HEK293 (cell line): Measurements from ENCODE around the gene CUL3.

Experiments used
- CTCF ChIA-PET: fragments of 350-600 bp; formaldehyde crosslinking; extraction: SDS; loops from one replicate; lab custom pipeline; 2021; ENCODE audit warnings: antibody characterized with exemption; lab: Yijun Ruan, JAX
- POLR2A ChIA-PET: fragments of 300-600 bp; formaldehyde crosslinking; extraction: SDS; loops from one replicate; lab custom pipeline; 2020; ENCODE audit warnings: antibody characterized with exemption, inconsistent platforms; lab: Yijun Ruan, JAX
- H3K27ac ChIP-seq: fragments of 200-500 bp; sonication (Bioruptor generic); 2 replicates; pipeline ENCODE4 v1.5.1; 2014; ENCODE audit warnings: low read depth, low read length, control low read depth, inconsistent platforms; ENCODE audit errors: extremely low read depth
- H3K36me3 ChIP-seq, 2 experiments: fragments of 200-500 bp in 1 of 2; sonication (Bioruptor generic) in 1 of 2; 1 replicate in 1 of 2; 2 replicates in 1 of 2; pipeline ENCODE4 v1.5.1; 2014 to 2017; ENCODE audit warnings: inconsistent platforms in 2 of 2, low read length in 2 of 2; ENCODE audit not compliant: control insufficient read depth in 2 of 2, insufficient read depth in 1 of 2
- H3K4me1 ChIP-seq: fragments of 200-500 bp; sonication (Bioruptor generic); 2 replicates; pipeline ENCODE4 v1.5.1; 2014; ENCODE audit warnings: mild to moderate bottlenecking, low read length, inconsistent platforms; ENCODE audit not compliant: control insufficient read depth, insufficient read depth
- H3K4me3 ChIP-seq: 2 replicates; pipeline ENCODE4 v1.5.1; 2011; ENCODE audit warnings: low read depth, mild to moderate bottlenecking, control low read depth, low read length, moderate library complexity
- H3K9me3 ChIP-seq: fragments of 200-500 bp; sonication (Bioruptor generic); 2 replicates; pipeline ENCODE4 v1.5.1; 2014; ENCODE audit warnings: low read depth, low read length, inconsistent platforms; ENCODE audit not compliant: control insufficient read depth, insufficient read depth
- GFI1B ChIP-seq: fragments of 450-650 bp; formaldehyde crosslinking; IDR thresholded peaks from 2 replicates; pipeline ENCODE4 v1.5.1; 2016; ENCODE audit warnings: missing biosample characterization, missing genetic modification characterization
- HIC1 ChIP-seq: fragments of 450-650 bp; formaldehyde crosslinking; IDR thresholded peaks from 2 replicates; pipeline ENCODE4 v1.5.1; 2016; ENCODE audit warnings: missing biosample characterization, missing genetic modification characterization
- OSR2 ChIP-seq: fragments of 450-650 bp; formaldehyde crosslinking; IDR thresholded peaks from 2 replicates; pipeline ENCODE4 v1.5.1; 2016; ENCODE audit warnings: missing biosample characterization, missing genetic modification characterization
- PRDM10 ChIP-seq: fragments of 450-650 bp; formaldehyde crosslinking; IDR thresholded peaks from 2 replicates; pipeline ENCODE4 v1.5.1; 2016; ENCODE audit warnings: missing biosample characterization, missing genetic modification characterization
- PRDM4 ChIP-seq: fragments of 450-650 bp; formaldehyde crosslinking; IDR thresholded peaks from 2 replicates; pipeline ENCODE4 v1.5.1; 2017; ENCODE audit warnings: missing biosample characterization, missing genetic modification characterization
- SCRT2 ChIP-seq: fragments of 450-650 bp; formaldehyde crosslinking; IDR thresholded peaks from 2 replicates; pipeline ENCODE4 v1.5.1; 2016; ENCODE audit warnings: missing biosample characterization, missing genetic modification characterization
- SETDB1 ChIP-seq: IDR thresholded peaks from one replicate; pipeline ENCODE4 v1.6.1; 2017; ENCODE audit warnings: mild to moderate bottlenecking, low read length, moderate library complexity, mixed read lengths; ENCODE audit not compliant: insufficient read length
- SP3 ChIP-seq: fragments of 450-650 bp; formaldehyde crosslinking; IDR thresholded peaks from 2 replicates; pipeline ENCODE4 v1.5.1; 2016; ENCODE audit warnings: missing biosample characterization, missing genetic modification characterization
- ZBTB1 ChIP-seq: fragments of 450-650 bp; formaldehyde crosslinking; IDR thresholded peaks from 2 replicates; pipeline ENCODE4 v1.5.1; 2016; ENCODE audit warnings: missing biosample characterization, missing genetic modification characterization
- ZIC2 ChIP-seq: fragments of 450-650 bp; formaldehyde crosslinking; IDR thresholded peaks from 2 replicates; pipeline ENCODE4 v1.5.1; 2016; ENCODE audit warnings: missing biosample characterization, missing genetic modification characterization
- ZNF157 ChIP-seq: fragments of 450-650 bp; formaldehyde crosslinking; IDR thresholded peaks from 2 replicates; pipeline ENCODE4 v1.5.1; 2016; ENCODE audit warnings: missing biosample characterization, missing genetic modification characterization
- ZNF2 ChIP-seq: fragments of 450-650 bp; formaldehyde crosslinking; IDR thresholded peaks from 2 replicates; pipeline ENCODE4 v1.5.1; 2016; ENCODE audit warnings: missing biosample characterization, missing genetic modification characterization
- ZNF202 ChIP-seq: fragments of 450-650 bp; formaldehyde crosslinking; IDR thresholded peaks from 2 replicates; pipeline ENCODE4 v1.5.1; 2016; ENCODE audit warnings: missing biosample characterization, missing genetic modification characterization, borderline replicate concordance
- ZNF248 ChIP-seq: fragments of 450-650 bp; formaldehyde crosslinking; IDR thresholded peaks from 2 replicates; pipeline ENCODE4 v1.5.1; 2017; ENCODE audit warnings: missing biosample characterization, missing genetic modification characterization
- ZNF311 ChIP-seq: fragments of 450-650 bp; formaldehyde crosslinking; IDR thresholded peaks from 2 replicates; pipeline ENCODE4 v1.5.1; 2017; ENCODE audit warnings: missing biosample characterization, missing genetic modification characterization, borderline replicate concordance
- ZNF426 ChIP-seq: fragments of 450-650 bp; formaldehyde crosslinking; IDR thresholded peaks from 2 replicates; pipeline ENCODE4 v1.5.1; 2017; ENCODE audit warnings: missing biosample characterization, missing genetic modification characterization, mild to moderate bottlenecking, inconsistent platforms, moderate library complexity
- ZNF510 ChIP-seq: fragments of 450-650 bp; formaldehyde crosslinking; IDR thresholded peaks from 2 replicates; pipeline ENCODE4 v1.5.1; 2018; ENCODE audit warnings: mild to moderate bottlenecking, missing genetic modification characterization, missing biosample characterization; ENCODE audit not compliant: insufficient replicate concordance
- ZNF529 ChIP-seq: fragments of 450-650 bp; formaldehyde crosslinking; IDR thresholded peaks from 2 replicates; pipeline ENCODE4 v1.5.1; 2017; ENCODE audit warnings: missing genetic modification characterization, missing biosample characterization; ENCODE audit not compliant: insufficient replicate concordance
- ZNF548 ChIP-seq: fragments of 450-650 bp; formaldehyde crosslinking; IDR thresholded peaks from 2 replicates; pipeline ENCODE4 v1.5.1; 2016; ENCODE audit warnings: missing biosample characterization, missing genetic modification characterization
- ZNF560 ChIP-seq: fragments of 450-650 bp; formaldehyde crosslinking; IDR thresholded peaks from 2 replicates; pipeline ENCODE4 v1.5.1; 2017; ENCODE audit warnings: missing biosample characterization, missing genetic modification characterization, borderline replicate concordance
- ZNF571 ChIP-seq: fragments of 450-650 bp; formaldehyde crosslinking; IDR thresholded peaks from 2 replicates; pipeline ENCODE4 v1.5.0; 2017; ENCODE audit warnings: missing biosample characterization, missing genetic modification characterization
- ZNF610 ChIP-seq: fragments of 450-650 bp; formaldehyde crosslinking; IDR thresholded peaks from 2 replicates; pipeline ENCODE4 v1.5.1; 2016; ENCODE audit warnings: missing biosample characterization, missing genetic modification characterization, borderline replicate concordance
- ZNF621 ChIP-seq: fragments of 450-650 bp; formaldehyde crosslinking; IDR thresholded peaks from 2 replicates; pipeline ENCODE4 v1.5.1; 2017; ENCODE audit warnings: missing biosample characterization, missing genetic modification characterization
- ZNF629 ChIP-seq: fragments of 450-650 bp; formaldehyde crosslinking; IDR thresholded peaks from 2 replicates; pipeline ENCODE4 v1.5.1; 2017; ENCODE audit warnings: missing biosample characterization, missing genetic modification characterization
- ZNF670 ChIP-seq: fragments of 450-650 bp; formaldehyde crosslinking; IDR thresholded peaks from 2 replicates; pipeline ENCODE4 v1.5.1; 2016; ENCODE audit warnings: missing biosample characterization, missing genetic modification characterization, low read depth
- ZNF677 ChIP-seq: fragments of 450-650 bp; IDR thresholded peaks from 2 replicates; pipeline ENCODE4 v1.5.0; 2018; ENCODE audit warnings: missing biosample characterization, mild to moderate bottlenecking, missing genetic modification characterization, moderate library complexity
- ZNF701 ChIP-seq: fragments of 450-650 bp; formaldehyde crosslinking; IDR thresholded peaks from 2 replicates; pipeline ENCODE4 v1.5.1; 2016; ENCODE audit warnings: missing biosample characterization, missing genetic modification characterization
- ZNF704 ChIP-seq: fragments of 450-650 bp; formaldehyde crosslinking; IDR thresholded peaks from 2 replicates; pipeline ENCODE4 v1.5.1; 2016; ENCODE audit warnings: missing biosample characterization, missing genetic modification characterization
- ZNF785 ChIP-seq: fragments of 450-650 bp; formaldehyde crosslinking; IDR thresholded peaks from 2 replicates; pipeline ENCODE4 v1.5.1; 2016; ENCODE audit warnings: missing biosample characterization, missing genetic modification characterization

CUL3 gene

GRCh38 chr2:224585211-224586088 is at the start of gene CUL3:
Gene CUL3 (minus strand): TSS chr2:224585363. CDS start chr2:224585009, 354 bp downstream.
- H3K27ac ChIP-seq, result peak within 1 kb of the TSS; percentile 96
- POLR2A ChIA-PET, result interaction anchor here (0.7 to 1.5 kb wide), 12 partner anchors 10 to 325 kb away, joined by 3 to 5 read pairs (median 4); no protein-coding TSS in a partner anchor
- H3K36me3 ChIP-seq, result peaks cover 0 to 11% of the 10 kb centered on the region in 2 experiments; a peak in 2 of 3 replicates
- peak within 1 kb of the TSS; percentile 94 for H3K4me3 ChIP-seq
- peaks cover 2% of the 10 kb centered on the region; the same call in 1 of the 2 replicates for H3K4me1 ChIP-seq
- CTCF ChIA-PET, result interaction anchor here (0.7 to 1.0 kb wide), 4 partner anchors 61 to 228 kb away, joined by 3 to 4 read pairs (median 4); no protein-coding TSS in a partner anchor
- no peaks in the 10 kb centered on the region for H3K9me3 ChIP-seq
- TF ChIP-seq ZNF311 (tag by site-specific recombination), result no peak
- no peak for TF ChIP-seq ZNF157 (tag by site-specific recombination)
- no peak for TF ChIP-seq ZNF621 (tag by site-specific recombination)
- TF ChIP-seq ZNF701 (tag by site-specific recombination), result no peak
- no peak for TF ChIP-seq SCRT2 (tag by site-specific recombination)
- TF ChIP-seq SETDB1, result peak; percentile 44
- TF ChIP-seq ZNF529, result no peak
- no peak for TF ChIP-seq ZNF2 (tag by site-specific recombination)
- TF ChIP-seq ZBTB1 (tag by site-specific recombination), result no peak
- no peak for TF ChIP-seq PRDM4 (tag by site-specific recombination)
- no peak for TF ChIP-seq ZNF785 (tag by site-specific recombination)
- peak; percentile 99 for TF ChIP-seq SP3 (tag by site-specific recombination)
- TF ChIP-seq ZNF629 (tag by site-specific recombination), result peak; percentile 49
- no peak for TF ChIP-seq ZNF548 (tag by site-specific recombination)
- no peak for TF ChIP-seq ZNF248 (tag by site-specific recombination)
- no peak for TF ChIP-seq ZNF426 (tag by site-specific recombination)
- TF ChIP-seq ZNF704 (tag by site-specific recombination), result no peak
- TF ChIP-seq ZNF610 (tag by site-specific recombination), result peak; percentile 66; the same call in 1 of the 2 replicates
- no peak for TF ChIP-seq ZNF560 (tag by site-specific recombination)
- peak; percentile 63 for TF ChIP-seq PRDM10 (tag by site-specific recombination)
- no peak for TF ChIP-seq ZNF670 (tag by site-specific recombination)
- no peak for TF ChIP-seq ZNF571 (tag by site-specific recombination)
- TF ChIP-seq ZNF510 (tag by site-specific recombination), result no peak
- TF ChIP-seq GFI1B (tag by site-specific recombination), result no peak
- 0 out of 2 replicates have a peak, but pooled peaks have one; percentile 38 for TF ChIP-seq HIC1
- TF ChIP-seq OSR2 (tag by site-specific recombination), result no peak
- TF ChIP-seq ZNF202, result no peak
- no peak for TF ChIP-seq ZNF677 (tag by site-specific recombination)
- TF ChIP-seq ZIC2, result peak; percentile 58
